Lung (tissue), 12 donors: Measurements from ENCODE around the gene HYCC1. TPM values are rescaled to one million over a fixed set of nuclear protein-coding genes. Genes with fewer than 3 reads are reported as not detected.

ENCODE experiments used
- ATAC-seq: fragments of 200-7000 bp; cut with Tn5 transposase; one replicate; pipeline ENCODE4 v1.9.1; 2020; ENCODE audit warnings: moderate number of reproducible peaks; ENCODE audit not compliant: insufficient read depth, low FRiP score
- DNase-seq, 3 donors: peaks; one replicate each; pipeline ENCODE4 v3.0.0-alpha.2; 2013 to 2017
- H3K27ac ChIP-seq, 2 donors: one replicate each; pipeline ENCODE4 v1.5.1; 2013; ENCODE audit warnings: mild to moderate bottlenecking in 2 of 2, moderate library complexity in 2 of 2, control low read depth in 1 of 2, inconsistent platforms in 1 of 2, low read depth in 1 of 2, low read length in 1 of 2
- H3K27me3 ChIP-seq, 3 donors: one replicate each; pipeline ENCODE4 v1.5.1; 2013; ENCODE audit warnings: low read length in 2 of 3; ENCODE audit not compliant: control insufficient read depth in 3 of 3, insufficient read depth in 3 of 3
- H3K36me3 ChIP-seq, 4 donors: one replicate each; pipeline ENCODE4 v1.5.1; 2013; ENCODE audit warnings: low read length in 4 of 4, mild to moderate bottlenecking in 1 of 4, moderate library complexity in 1 of 4; ENCODE audit not compliant: control insufficient read depth in 4 of 4, insufficient read depth in 4 of 4
- H3K4me1 ChIP-seq, 5 donors: one replicate each; pipeline ENCODE4 v1.5.1; 2013; ENCODE audit warnings: low read length in 5 of 5, mild to moderate bottlenecking in 2 of 5, moderate library complexity in 1 of 5; ENCODE audit not compliant: control insufficient read depth in 5 of 5, insufficient read depth in 5 of 5
- H3K4me3 ChIP-seq: one replicate; pipeline ENCODE4 v1.5.1; 2013; ENCODE audit warnings: mild to moderate bottlenecking, control low read depth, moderate library complexity
- H3K9ac ChIP-seq, 2 donors: one replicate each; pipeline ENCODE4 v1.5.1; 2013; ENCODE audit warnings: low read length in 2 of 2, control low read depth in 1 of 2; ENCODE audit not compliant: insufficient read depth in 1 of 2
- H3K9me3 ChIP-seq, 4 donors: one replicate each; pipeline ENCODE4 v1.5.1; 2013; ENCODE audit warnings: low read length in 3 of 4, mild to moderate bottlenecking in 1 of 4, moderate library complexity in 1 of 4; ENCODE audit not compliant: control insufficient read depth in 4 of 4, insufficient read depth in 3 of 4
- CTCF ChIP-seq: IDR thresholded peaks from 2 replicates; pipeline ENCODE4 v1.5.1; 2012; ENCODE audit warnings: mild to moderate bottlenecking; ENCODE audit errors: control extremely low read depth, extremely low read depth
- WGBS, 2 donors: extraction: QIAGEN DNeasy Blood & Tissue Kit; methylation state at CpG; one replicate each; pipeline ENCODE4 v1.1.7; 2013; 5-methylcytosine and 5-hydroxymethylcytosine counted together
- polyA plus RNA-seq, 2 donors: library from polyadenylated mRNA; stranded (reverse); fragments of 200-250 nt; gene quantifications; one replicate each; pipeline ENCODE4 v1.2.1, GENCODE V29; 2013
- total RNA-seq, 2 donors: library from RNA; depleted of rRNA in 1 of 2; stranded (reverse); fragments of >200 nt in 1 of 2; gene quantifications; one replicate each; pipeline ENCODE4 v1.2.1, GENCODE V29; 2014 to 2021
- donor health status: control.
- donor health status: control.
- donor health status: Bipolar disorder and iron deficiency.
- donor health status: healthy.
- donor health status: DM: yes; HTN: yes; CAD: no.

HYCC1 gene
- total and polyA plus RNA-seq, 4 donors: 7.3 to 62.5 (median 35.2) TPM

- TF ChIP-seq CTCF: no peak
- H3K9me3 ChIP-seq: no peaks in the 10 kb centered on the region
Measured at GRCh38 chr7:23000597-23001360, 13.2 kb downstream of the HYCC1 start.

GRCh38 chr7:22998519-22998896 is 15.4 kb downstream of the HYCC1 start:
- ATAC-seq (no peak), DNase-seq (no peak)
- Histone ChIP-seq H3K9ac (no peak overlapping the region), H3K9me3 (no peaks in the 10 kb centered on the region), H3K36me3 (no peaks in the 10 kb centered on the region), H3K4me1 (peaks cover 0 to 20% (median 0%) of the 10 kb centered on the region in 5 donors), H3K27me3 (no peaks in the 10 kb centered on the region), H3K27ac (no peak overlapping the region), H3K4me3 (no peak overlapping the region)
- no peak for TF ChIP-seq CTCF
- 62 to 77% methylated on average over 2 of the region's 2 CpGs for WGBS, 2 donors

More at GRCh38 chr7:23000597-23001360, 13.2 kb downstream of the HYCC1 start:
- ATAC-seq: no peak
- no peak overlapping the region for H3K27ac ChIP-seq
- no peaks in the 10 kb centered on the region for H3K36me3 ChIP-seq
- WGBS, 2 donors: 91 to 94% methylated on average over 4 of the region's 4 CpGs
- no peaks in the 10 kb centered on the region for H3K27me3 ChIP-seq
- no peak overlapping the region for H3K9ac ChIP-seq
- peaks cover 0 to 15% (median 0%) of the 10 kb centered on the region in 5 donors for H3K4me1 ChIP-seq
- no peak for DNase-seq
- H3K4me3 ChIP-seq: no peak overlapping the region

- Histone ChIP-seq H3K4me1 (peaks cover 0 to 19% (median 0%) of the 10 kb centered on the region in 5 donors), H3K9me3 (no peaks in the 10 kb centered on the region), H3K27ac (no peak overlapping the region), H3K4me3 (no peak overlapping the region), H3K36me3 (no peaks in the 10 kb centered on the region), H3K9ac (no peak overlapping the region), H3K27me3 (no peaks in the 10 kb centered on the region)
- DNase-seq: no peak
- 84 to 92% methylated on average over 2 of the region's 2 CpGs for WGBS, 2 donors
- no peak for TF ChIP-seq CTCF
- no peak for ATAC-seq
Measured at GRCh38 chr7:22997871-22998518, 15.9 kb downstream of the HYCC1 start.
